Endothelial cell of umbilical vein (primary cell): ENCODE results near the gene ACSF3. TPM values are rescaled to one million over a fixed set of nuclear protein-coding genes. Genes with fewer than 3 reads are reported as not detected.

ENCODE experiments used
- BruUV-seq: library from RNA; stranded (reverse); fragments of 400-500 nt; replicated peaks from 2 replicates; lab custom pipeline; 2021; lab: Mats Ljungman, UMichigan
- CTCF ChIA-PET: fragments of 300-600, 350-600 bp; sonication (Branson Sonifier 250); formaldehyde crosslinking; loops from one replicate; lab custom pipeline; 2021; ENCODE audit warnings: antibody characterized with exemption, inconsistent platforms; lab: Charles Lee
- POLR2A ChIA-PET: fragments of 300-600, 350-600 bp; sonication (Branson Sonifier 250); formaldehyde crosslinking; loops from one replicate; lab custom pipeline; 2021; ENCODE audit warnings: antibody characterized with exemption, inconsistent platforms; lab: Charles Lee
- DNase-seq: peaks from one replicate; pipeline ENCODE4 v3.0.0-alpha.2; 2011; ENCODE audit warnings: low read depth, low spot score
- FAIRE-seq: peaks from 2 replicates; lab custom pipeline; 2011; peaks lifted over from hg19 to GRCh38; lab: Jason Lieb, UNC
- H2AFZ ChIP-seq: 2 replicates; pipeline ENCODE4 v1.6.0; 2012; ENCODE audit warnings: low read depth, low read length, control low read depth, inconsistent platforms
- H3K27ac ChIP-seq: 2 replicates; pipeline ENCODE4 v1.5.1; 2011; ENCODE audit warnings: low read depth, mild to moderate bottlenecking, control low read depth, low read length, moderate library complexity; ENCODE audit not compliant: insufficient read depth
- H3K27me3 ChIP-seq, 2 experiments: 2 replicates each; pipeline versions ENCODE4 v1.6.0 to v1.6.1; 2011; ENCODE audit warnings: low read length in 2 of 2, mixed read lengths in 1 of 2; ENCODE audit not compliant: control insufficient read depth in 2 of 2, insufficient read depth in 2 of 2
- H3K36me3 ChIP-seq, 2 experiments: 2 replicates in 1 of 2; 3 replicates in 1 of 2; pipeline ENCODE4 v1.5.1; 2011; ENCODE audit warnings: low read length in 2 of 2, mild to moderate bottlenecking in 1 of 2, moderate library complexity in 1 of 2; ENCODE audit not compliant: control insufficient read depth in 2 of 2, insufficient read depth in 2 of 2; ENCODE audit errors: extremely low read depth in 1 of 2
- H3K4me1 ChIP-seq: 3 replicates; pipeline ENCODE4 v1.5.1; 2011; ENCODE audit warnings: mild to moderate bottlenecking, low read length; ENCODE audit not compliant: control insufficient read depth, insufficient read depth; ENCODE audit errors: extremely low read depth
- H3K4me2 ChIP-seq: 2 replicates; pipeline ENCODE4 v1.6.1; 2011; ENCODE audit warnings: low read length, control low read depth, mixed read lengths; ENCODE audit not compliant: insufficient read depth
- H3K4me3 ChIP-seq, 3 experiments: fragments of 200-600 bp in 1 of 3; sonication (generic), shearing (Covaris generic) in 1 of 3; replicated peaks in 1 of 3; 2 replicates each; pipeline ENCODE4 v1.5.1; 2011 to 2016; ENCODE audit warnings: control low read depth in 3 of 3, low read length in 3 of 3, mild to moderate bottlenecking in 2 of 3, inconsistent platforms in 1 of 3, low read depth in 1 of 3, moderate library complexity in 1 of 3; ENCODE audit not compliant: insufficient read depth in 1 of 3
- H3K79me2 ChIP-seq: 2 replicates; pipeline ENCODE4 v1.6.0; 2012; ENCODE audit warnings: low read length, inconsistent platforms; ENCODE audit not compliant: control insufficient read depth, insufficient read depth
- H3K9ac ChIP-seq: replicated peaks from 2 replicates; pipeline ENCODE3; 2011; ENCODE audit warnings: low read length, control low read depth; ENCODE audit not compliant: insufficient read depth; ENCODE audit errors: extremely low read depth
- H3K9me1 ChIP-seq: replicated peaks from 3 replicates; pipeline ENCODE4 v1.6.0; 2011; ENCODE audit warnings: mild to moderate bottlenecking, low read length; ENCODE audit not compliant: control insufficient read depth, insufficient read depth; ENCODE audit errors: extremely low read depth
- H3K9me3 ChIP-seq: replicated peaks from 2 replicates; pipeline ENCODE4 v1.5.1; 2012; ENCODE audit warnings: low read length, inconsistent platforms; ENCODE audit not compliant: control insufficient read depth, insufficient read depth
- H4K20me1 ChIP-seq: replicated peaks from 2 replicates; pipeline ENCODE3; 2011; ENCODE audit warnings: mild to moderate bottlenecking, low read length; ENCODE audit not compliant: control insufficient read depth, insufficient read depth; ENCODE audit errors: extremely low read depth
- CTCF ChIP-seq, 2 donors: IDR thresholded peaks; 1 replicate in 1 of 2; 2 replicates in 1 of 2; pipeline ENCODE4 v1.5.1; 2011; ENCODE audit warnings: low read length in 2 of 2, mild to moderate bottlenecking in 2 of 2, moderate library complexity in 2 of 2, control low read depth in 1 of 2, inconsistent platforms in 1 of 2, low read depth in 1 of 2; ENCODE audit not compliant: insufficient read depth in 1 of 2; ENCODE audit errors: extremely low read depth in 1 of 2
- EZH2 ChIP-seq: IDR thresholded peaks from 2 replicates; pipeline ENCODE4 v1.6.1; 2012; ENCODE audit warnings: borderline replicate concordance, low read depth, mild to moderate bottlenecking, moderate library complexity, low read length, inconsistent platforms; ENCODE audit not compliant: severe bottlenecking
- FOS ChIP-seq: IDR thresholded peaks from 2 replicates; pipeline ENCODE4 v1.6.1; 2011; ENCODE audit warnings: mild to moderate bottlenecking, low read length, moderate library complexity, borderline replicate concordance; ENCODE audit not compliant: insufficient read depth
- GATA2 ChIP-seq: IDR thresholded peaks from 2 replicates; pipeline ENCODE4 v1.7.0; 2011; ENCODE audit warnings: low read depth, mild to moderate bottlenecking, moderate library complexity, mixed read lengths, low read length; ENCODE audit not compliant: insufficient read length, insufficient read depth
- JUN ChIP-seq: IDR thresholded peaks from 2 replicates; pipeline ENCODE4 v1.6.1; 2011; ENCODE audit warnings: borderline replicate concordance, low read depth; ENCODE audit not compliant: insufficient read length, insufficient read depth
- MYC ChIP-seq: IDR thresholded peaks from one replicate; pipeline ENCODE4 v1.6.1; 2011; ENCODE audit warnings: mild to moderate bottlenecking, low read depth, low read length
- POLR2A ChIP-seq: IDR thresholded peaks from 2 replicates; pipeline ENCODE4 v1.6.1; 2012; ENCODE audit warnings: low read depth, mild to moderate bottlenecking, control low read depth, low read length
- POLR2AphosphoS5 ChIP-seq: IDR thresholded peaks from 2 replicates; pipeline ENCODE4 v1.6.1; 2012; ENCODE audit warnings: low read depth, mild to moderate bottlenecking, control low read depth, low read length, moderate library complexity; ENCODE audit not compliant: insufficient read depth
- dilution Hi-C: fragments of 300-500 bp; cut with MboI; formaldehyde crosslinking; loops from one replicate; pipeline ENCODE4 v1.15.0; 2019; ENCODE audit warnings: low sequenced_read_pairs; ENCODE audit not compliant: extremely low pct_ligation_motif_present
- intact Hi-C: fragments of 100-400 bp; cut with micrococcal nuclease; formaldehyde crosslinking; loops from one replicate; pipeline ENCODE4 v1.10.0; 2022
- polyA plus RNA-seq, 4 experiments: library from polyadenylated mRNA; depleted of rRNA in 3 of 4; stranded (reverse) in 3 of 4; unstranded in 1 of 4; fragments of >200 nt; gene quantifications; 2 replicates each; pipeline versions ENCODE4 v1.2.1 to v1.2.3, GENCODE V29; 2011 to 2012; ENCODE audit warnings: missing spikeins in 1 of 4
- total RNA-seq: library from RNA; stranded (reverse); gene quantifications from 2 replicates; pipeline ENCODE4 v1.2.3, GENCODE V29; 2021
- TF ChIP-seq, protein P1 (sequence below): IDR thresholded peaks from 2 replicates; pipeline ENCODE4 v1.6.1; 2011; ENCODE audit not compliant: insufficient read depth, insufficient read length

ACSF3 gene
- total and polyA plus RNA-seq, 2 donors (not counting 3 experiments of a cell fraction or from before 2014, with no cell fraction given), result 18.6 to 33.2 TPM

DNA sequence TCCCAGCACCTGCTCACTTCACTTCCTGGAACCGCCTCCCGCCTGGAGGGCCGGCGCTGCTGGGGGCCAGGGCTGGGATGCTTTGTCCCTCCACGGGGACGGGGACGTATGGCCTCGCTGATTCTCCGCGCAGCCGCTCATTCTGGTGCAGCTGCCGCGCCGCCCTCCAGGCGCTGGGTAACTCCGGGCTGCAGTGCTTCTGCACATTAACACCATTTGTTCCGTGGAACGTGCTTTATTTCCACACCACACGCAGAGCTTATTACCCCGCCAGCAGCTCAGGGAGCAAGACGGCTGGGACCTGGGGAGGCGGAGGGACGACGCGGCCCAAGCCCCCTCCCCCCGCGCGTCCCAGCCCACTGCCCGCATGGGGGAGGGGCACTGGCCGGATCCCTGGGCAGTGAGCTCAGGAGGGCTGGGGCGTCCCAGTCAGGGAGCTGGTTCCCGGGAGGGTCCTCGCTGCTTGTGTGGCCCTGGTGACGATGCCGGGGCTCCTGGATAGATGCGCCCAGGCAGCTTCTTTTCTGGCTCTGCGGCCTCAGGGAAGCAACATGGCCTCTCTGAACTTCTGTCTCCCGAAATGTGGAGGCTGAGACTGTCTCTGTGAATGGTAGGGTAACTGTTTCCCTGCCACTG lies 45.4 kb upstream of the ACSF3 start:
- Histone ChIP-seq H3K27me3 (no peaks in the 10 kb centered on the region), H3K9ac (no peak overlapping the region), H3K4me1 (no peaks in the 10 kb centered on the region), H3K36me3 (no peaks in the 10 kb centered on the region), H3K4me3 (no peak overlapping the region), H3K4me2 (no peak overlapping the region), H3K27ac (no peak overlapping the region), H3K79me2 (no peaks in the 10 kb centered on the region), H3K9me1 (no peaks in the 10 kb centered on the region), H3K9me3 (no peaks in the 10 kb centered on the region), H2AFZ (no peak overlapping the region), H4K20me1 (no peaks in the 10 kb centered on the region)
- POLR2A ChIA-PET, result no interaction called here
- dilution Hi-C loops (no loop called here), intact Hi-C loops (no loop called here)
- DNase-seq, result no peak
- no peak for TF ChIP-seq JUN
- TF ChIP-seq CTCF (IDR thresholded peaks at IDR 0.05; ENCODE audit: extremely low read depth in 1 of 2, insufficient read depth in 1 of 2, low read depth in 1 of 2, low read length in 2 of 2), result no peak
- TF ChIP-seq POLR2A, result no peak
- TF ChIP-seq, protein P1, sequence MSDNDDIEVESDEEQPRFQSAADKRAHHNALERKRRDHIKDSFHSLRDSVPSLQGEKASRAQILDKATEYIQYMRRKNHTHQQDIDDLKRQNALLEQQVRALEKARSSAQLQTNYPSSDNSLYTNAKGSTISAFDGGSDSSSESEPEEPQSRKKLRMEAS, result no peak
- no peak for TF ChIP-seq GATA2
- TF ChIP-seq FOS, result no peak
- TF ChIP-seq POLR2AphosphoS5, result no peak
- TF ChIP-seq MYC, result no peak
- no peak for TF ChIP-seq EZH2
- BruUV-seq, result no TSS peak
- CTCF ChIA-PET, result no interaction called here
- FAIRE-seq, result no peak
